ENCODE measurements around the gene ABHD12. TPM values are rescaled to one million over a fixed set of nuclear protein-coding genes. Genes with fewer than 3 reads are reported as not detected.

ABHD12 gene
- total RNA-seq, 1 experiment from 2014 or later: 22.4 TPM

- DNase-seq (ENCODE audit: low read depth): no peak
These were observed 100.6 kb downstream of the ABHD12 start for GRCh38 chr20:25289886-25290597.

DNA sequence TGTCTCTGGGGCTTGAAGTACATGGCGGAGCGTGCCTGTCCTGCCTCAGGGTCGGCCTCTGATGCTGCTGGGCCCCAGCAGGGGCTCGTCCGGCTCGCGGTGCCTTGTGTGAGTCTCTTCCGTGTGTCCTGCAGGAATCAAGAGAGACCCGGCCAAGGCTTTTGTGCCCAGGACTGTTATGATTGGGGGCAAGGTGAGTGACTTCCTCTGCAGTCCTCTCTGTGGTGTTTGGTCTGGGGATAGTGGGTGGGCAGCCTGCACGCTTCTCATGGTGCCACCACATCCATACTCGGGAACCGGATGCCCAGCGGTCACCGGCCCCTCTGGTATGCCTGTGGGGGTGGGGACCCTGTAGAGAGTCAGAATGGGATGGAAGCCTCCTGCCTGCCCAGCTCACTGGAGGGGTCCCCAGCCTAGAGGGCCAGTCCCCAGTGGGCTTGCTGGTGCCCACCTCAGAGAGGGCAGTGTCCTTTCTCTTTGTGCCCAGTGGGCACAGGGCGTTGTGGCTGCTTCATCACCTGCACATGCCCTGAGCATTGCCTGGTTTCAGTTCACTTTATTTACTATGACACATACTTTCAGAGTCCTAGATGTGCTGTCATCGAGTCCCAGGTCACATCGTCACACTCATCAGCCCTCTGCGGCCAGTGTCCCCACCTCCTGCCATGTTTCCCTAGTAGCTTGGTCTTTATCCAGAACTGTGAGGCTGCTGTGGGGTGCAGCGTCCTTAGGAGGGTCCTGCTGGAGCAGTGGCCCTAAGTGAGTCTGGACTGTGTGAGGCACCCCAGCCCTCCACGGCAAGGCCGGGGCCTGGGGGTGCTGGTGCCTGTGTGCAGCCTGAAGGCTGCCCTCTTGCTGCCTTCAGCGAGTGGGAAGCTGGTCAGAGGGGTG lies 102.1 kb downstream of the ABHD12 start:
- DNase-seq (ENCODE audit: low read depth): no peak

- DNase-seq (ENCODE audit: low read depth): no peak
These were observed 102.9 kb downstream of the ABHD12 start for GRCh38 chr20:25287631-25288290.

DNA sequence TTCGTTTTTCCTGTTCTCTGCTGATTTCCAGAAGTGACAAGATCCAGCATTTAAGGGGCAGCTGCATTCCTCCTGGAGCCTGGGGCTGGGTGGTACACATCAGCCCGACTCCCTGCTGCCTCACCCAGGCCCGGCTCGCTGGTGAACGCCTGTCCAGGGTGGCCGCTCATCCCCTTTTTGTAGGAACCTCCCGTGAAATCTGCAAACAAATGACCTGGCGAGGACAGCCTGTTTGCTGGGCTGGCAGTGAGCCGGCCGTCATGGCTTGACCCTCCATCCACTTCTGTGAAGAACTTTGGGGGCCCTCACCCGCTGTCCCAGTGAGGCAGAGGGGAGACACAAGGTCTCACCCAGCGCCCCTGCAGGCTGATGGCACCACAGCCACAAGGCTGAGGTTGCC lies 103.7 kb downstream of the ABHD12 start:
- no peak for DNase-seq (ENCODE audit: low read depth)

DNA sequence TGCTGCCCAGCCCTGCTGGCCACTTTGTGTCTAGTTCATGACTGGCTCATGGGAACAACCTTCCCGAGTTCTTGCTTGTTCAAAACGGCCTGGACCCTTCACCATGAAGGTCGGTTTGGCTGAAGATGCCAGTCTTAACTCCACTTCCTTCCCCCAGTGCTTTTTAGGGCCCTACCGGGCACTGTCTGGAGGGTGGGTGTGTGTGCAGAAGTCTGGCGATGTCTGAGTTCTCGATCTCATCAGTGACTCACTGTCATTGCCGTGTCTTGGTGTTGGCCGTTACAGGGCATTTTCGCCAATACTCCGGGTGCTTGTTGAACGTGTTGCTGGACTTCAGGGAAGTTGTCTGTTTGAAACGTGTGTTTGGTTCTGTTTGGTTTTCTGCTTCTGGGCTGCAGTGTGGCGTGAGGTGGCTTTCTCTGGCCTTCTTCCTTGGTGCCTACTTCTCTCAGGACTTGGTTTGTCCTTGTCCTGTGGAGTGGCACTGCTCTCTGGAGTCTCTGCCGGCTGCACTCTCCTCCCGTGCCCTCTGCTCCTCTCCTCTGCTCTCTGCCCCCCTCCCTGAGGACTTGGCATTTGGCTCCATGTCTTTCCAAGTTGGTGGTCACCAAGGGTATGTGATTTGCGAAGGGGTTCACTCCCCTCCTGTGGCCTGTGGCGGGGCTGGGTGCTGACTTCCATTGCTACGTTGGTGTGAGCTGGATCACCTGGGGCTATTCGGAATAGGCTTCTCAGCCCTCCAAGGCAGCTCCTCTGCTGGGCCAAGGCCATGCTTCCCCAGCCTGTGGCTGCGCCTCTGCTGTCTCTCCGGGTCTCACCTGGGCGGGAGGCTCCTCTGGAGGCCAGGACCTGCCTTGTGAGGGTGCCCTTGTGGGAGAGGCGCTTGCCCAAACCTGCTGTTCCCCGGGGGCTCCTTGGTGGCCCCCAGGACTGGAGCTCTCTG lies 104.5 kb downstream of the ABHD12 start:
- DNase-seq (ENCODE audit: low read depth): no peak

DNA sequence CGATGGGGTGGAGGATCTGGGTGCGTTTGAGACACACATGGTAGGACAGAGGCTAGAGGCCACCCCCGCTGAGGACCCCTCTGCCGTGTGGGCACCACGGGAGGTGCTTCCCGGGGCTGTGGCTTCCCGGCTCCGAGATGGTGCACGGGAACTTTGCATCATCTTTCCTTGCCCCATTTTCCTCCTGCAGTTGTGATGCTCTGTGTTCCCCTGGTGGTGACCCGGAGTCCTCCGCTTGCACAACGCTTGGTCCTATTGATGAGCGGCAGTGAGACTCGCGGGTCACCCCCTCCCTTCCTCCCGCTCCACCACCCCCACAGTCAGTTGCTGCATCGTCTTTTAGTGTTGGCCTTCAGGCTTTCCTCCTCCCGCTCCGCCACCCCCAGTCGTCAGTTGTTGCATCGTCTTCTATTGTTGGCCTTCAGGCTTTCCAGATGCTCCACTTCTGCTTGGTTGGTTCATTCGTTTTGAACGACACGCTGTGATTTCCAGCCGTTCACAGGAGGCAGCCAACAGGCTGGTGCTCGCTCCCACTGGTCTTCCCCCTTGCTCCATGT lies 105.5 kb downstream of the ABHD12 start:
- DNase-seq (ENCODE audit: low read depth): no peak

DNA sequence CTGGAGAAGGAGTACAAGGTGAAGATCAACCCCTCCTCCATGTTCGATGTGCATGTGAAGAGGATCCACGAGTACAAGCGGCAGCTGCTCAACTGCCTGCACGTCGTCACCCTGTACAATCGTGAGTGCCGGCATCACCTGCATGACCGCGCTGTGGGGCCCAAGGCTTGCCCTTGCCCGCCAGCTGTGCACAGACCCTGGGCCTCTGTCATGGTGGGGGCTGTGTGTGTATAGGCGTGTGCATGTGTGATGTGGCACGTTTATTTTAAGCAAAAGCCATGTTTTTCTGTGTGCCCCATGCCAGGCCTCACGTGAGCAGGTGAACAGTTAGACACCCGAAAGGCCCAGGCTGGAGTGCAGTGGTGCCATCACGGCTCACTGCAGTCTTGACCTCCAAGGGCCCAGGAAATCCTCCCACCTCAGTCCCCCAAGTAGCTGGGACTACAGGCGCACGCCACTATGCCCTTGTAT lies 106.5 kb downstream of the ABHD12 start:
- DNase-seq (ENCODE audit: low read depth): no peak

- DNase-seq (ENCODE audit: low read depth): no peak
These were observed 107.2 kb downstream of the ABHD12 start for GRCh38 chr20:25283221-25283951.

- no peak for DNase-seq (ENCODE audit: low read depth)
These were observed 107.8 kb downstream of the ABHD12 start for GRCh38 chr20:25282796-25283195.

DNA sequence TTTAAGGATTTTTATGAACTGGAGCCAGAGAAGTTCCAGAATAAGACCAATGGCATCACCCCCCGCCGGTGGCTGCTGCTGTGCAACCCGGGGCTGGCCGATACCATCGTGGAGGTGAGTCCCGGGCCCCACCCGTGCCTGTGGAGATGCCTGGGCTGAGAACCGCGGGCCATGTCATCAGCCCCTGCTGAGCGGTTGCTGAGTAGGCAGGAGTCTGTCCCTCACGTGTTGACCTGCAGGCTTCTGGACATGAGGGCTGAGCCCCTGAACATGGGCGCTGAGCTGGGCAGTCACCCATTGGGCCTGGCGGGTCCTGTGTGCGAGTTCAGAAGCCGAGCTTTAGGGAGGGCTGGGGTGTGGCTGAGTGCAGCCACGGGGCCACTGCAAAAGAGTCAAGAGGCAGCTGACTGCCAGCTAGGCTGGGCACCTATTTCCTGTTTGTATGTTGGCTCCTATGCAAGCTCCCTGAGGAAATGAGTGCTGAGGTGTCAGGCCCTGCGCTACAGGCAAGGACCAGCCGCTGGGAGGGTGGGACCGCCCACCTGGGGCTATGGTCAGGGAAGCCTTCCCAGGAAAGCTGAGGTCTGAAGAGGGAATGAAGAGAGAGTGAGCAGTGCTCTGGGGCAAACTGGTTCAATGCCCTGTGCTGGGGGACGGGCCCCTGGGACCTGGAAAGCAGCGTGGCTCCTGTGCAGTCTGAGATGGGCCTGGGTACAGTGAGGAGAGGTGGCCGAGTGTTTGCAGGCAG lies 108.4 kb downstream of the ABHD12 start:
- DNase-seq (ENCODE audit: low read depth): no peak

DNA sequence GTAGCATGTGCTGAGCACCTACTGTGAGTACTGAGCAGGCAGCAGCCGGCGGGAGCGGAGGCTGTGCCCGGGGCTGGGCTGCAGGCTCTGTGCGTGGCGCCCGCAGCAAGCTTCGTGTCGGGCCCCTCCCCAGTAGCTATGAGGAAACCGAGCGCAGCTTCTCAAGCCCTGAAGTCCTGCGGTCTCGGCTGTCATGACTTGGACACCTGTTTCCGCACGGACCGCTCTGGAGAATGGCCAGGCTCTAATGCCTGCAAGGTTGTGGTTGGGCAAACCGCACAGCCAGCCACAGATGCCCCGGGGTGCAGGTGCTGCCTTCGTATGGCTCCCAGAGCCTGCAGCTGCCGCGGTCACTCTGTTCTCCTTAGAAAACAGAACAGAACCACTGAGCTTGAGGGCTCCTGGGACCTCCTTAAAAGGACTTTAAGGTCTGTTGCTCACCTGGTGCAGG lies 109.1 kb downstream of the ABHD12 start:
- DNase-seq (ENCODE audit: low read depth): no peak

GRCh38 chr20:25280574-25281535 lies 109.8 kb downstream of the ABHD12 start:
- DNase-seq (ENCODE audit: low read depth): no peak

- no peak for DNase-seq (ENCODE audit: low read depth)
These were observed 110.5 kb downstream of the ABHD12 start for GRCh38 chr20:25280051-25280573.

DNA sequence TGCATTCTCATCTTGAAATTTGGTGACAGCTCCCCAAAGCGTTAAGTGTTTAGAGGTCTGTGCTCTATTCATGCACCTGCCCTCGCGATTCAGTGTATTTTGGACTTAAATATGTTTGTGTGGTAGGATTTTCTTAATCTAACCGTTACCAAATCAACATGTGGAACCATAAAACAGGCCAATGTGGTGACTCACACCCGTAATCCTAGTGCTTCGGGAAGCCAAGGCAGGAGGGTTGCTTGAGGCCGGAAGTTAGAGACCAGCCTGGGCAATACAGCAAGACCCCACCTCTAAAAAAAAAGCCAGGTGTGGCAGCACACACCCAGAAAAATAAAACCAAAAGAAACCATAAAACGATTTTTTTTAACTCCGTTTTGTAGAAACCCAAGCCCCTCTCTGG lies 111.2 kb downstream of the ABHD12 start:
- no peak for DNase-seq (ENCODE audit: low read depth)

DNA sequence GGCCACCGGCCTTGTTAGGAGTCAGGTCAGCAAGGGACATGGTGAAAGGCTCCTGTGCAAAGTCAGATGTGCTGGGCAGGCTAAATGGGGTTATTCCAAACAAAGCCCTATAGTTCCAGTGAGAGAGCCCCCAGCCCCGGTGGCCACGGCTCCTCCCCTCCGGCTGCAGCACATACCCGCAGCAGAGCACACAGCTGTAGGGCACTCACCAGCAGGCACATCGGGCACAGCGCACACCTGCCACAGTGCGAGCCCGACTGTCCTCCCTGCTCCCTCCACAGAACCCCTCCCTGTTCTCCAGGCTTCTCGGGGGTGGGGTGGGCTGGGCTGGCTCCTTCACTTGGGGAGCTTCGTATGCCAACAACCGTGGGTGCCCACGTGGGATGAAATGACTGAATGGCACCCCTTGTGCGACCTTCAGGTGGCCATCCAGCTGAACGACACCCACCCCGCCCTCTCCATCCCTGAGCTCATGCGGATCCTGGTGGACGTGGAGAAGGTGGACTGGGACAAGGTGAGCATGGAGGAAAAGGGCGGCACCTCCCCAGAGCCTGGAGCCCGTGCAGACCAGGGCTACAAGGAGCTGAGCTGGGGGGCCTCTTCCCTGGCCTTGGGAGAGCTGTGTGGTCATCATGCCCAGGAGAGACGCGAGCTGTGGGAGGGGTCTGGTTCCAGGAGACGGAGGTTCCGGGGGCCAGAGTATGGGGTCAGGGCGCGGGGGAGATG lies 111.8 kb downstream of the ABHD12 start:
- no peak for DNase-seq (ENCODE audit: low read depth)

GRCh38 chr20:25277941-25278521 lies 112.6 kb downstream of the ABHD12 start:
- no peak for DNase-seq (ENCODE audit: low read depth)

All from Daoy (cell line).